Activated naive CD8-positive, alpha-beta T cell treated with anti-CD3 and anti-CD28 coated beads for 36 hours (primary cell): ENCODE measurements around the gene LCAT. TPM values are rescaled to one million over a fixed set of nuclear protein-coding genes. Genes with fewer than 3 reads are reported as not detected.
A peak's percentile ranks its signal among the peaks of the same experiment; 100 is the strongest.
"Not testable (repeated sequence)": the region's sequence is repeated elsewhere in the genome, so short reads cannot be mapped to it uniquely, and the experiment has no call there.

Experiments used
- DNase-seq: peaks from one replicate; pipeline ENCODE4 v3.0.0; 2021
- H3K27ac Mint-ChIP-seq: one replicate; pipeline ENCODE4 v1.8.0; 2022; ENCODE audit warnings: mild to moderate bottlenecking, moderate library complexity, mixed read lengths
- H3K27me3 Mint-ChIP-seq: one replicate; pipeline ENCODE4 v1.8.0; 2022; ENCODE audit warnings: mild to moderate bottlenecking, mixed read lengths
- H3K36me3 Mint-ChIP-seq: one replicate; pipeline ENCODE4 v1.8.0; 2021; ENCODE audit warnings: mild to moderate bottlenecking, mixed read lengths
- H3K4me1 Mint-ChIP-seq: one replicate; pipeline ENCODE4 v1.8.0; 2021; ENCODE audit warnings: mixed read lengths
- H3K4me3 Mint-ChIP-seq: one replicate; pipeline ENCODE4 v1.8.0; 2022; ENCODE audit warnings: mild to moderate bottlenecking, moderate library complexity, mixed read lengths
- H3K9me3 Mint-ChIP-seq: one replicate; pipeline ENCODE4 v1.8.0; 2022; ENCODE audit warnings: mixed read lengths
- total RNA-seq, 2 experiments: library from RNA; stranded (reverse); gene quantifications; one replicate each; pipeline ENCODE4 v1.2.3, GENCODE V29; 2021

LCAT gene
- total RNA-seq, 2 experiments from 2014 or later: 11.3 to 11.4 TPM

DNA sequence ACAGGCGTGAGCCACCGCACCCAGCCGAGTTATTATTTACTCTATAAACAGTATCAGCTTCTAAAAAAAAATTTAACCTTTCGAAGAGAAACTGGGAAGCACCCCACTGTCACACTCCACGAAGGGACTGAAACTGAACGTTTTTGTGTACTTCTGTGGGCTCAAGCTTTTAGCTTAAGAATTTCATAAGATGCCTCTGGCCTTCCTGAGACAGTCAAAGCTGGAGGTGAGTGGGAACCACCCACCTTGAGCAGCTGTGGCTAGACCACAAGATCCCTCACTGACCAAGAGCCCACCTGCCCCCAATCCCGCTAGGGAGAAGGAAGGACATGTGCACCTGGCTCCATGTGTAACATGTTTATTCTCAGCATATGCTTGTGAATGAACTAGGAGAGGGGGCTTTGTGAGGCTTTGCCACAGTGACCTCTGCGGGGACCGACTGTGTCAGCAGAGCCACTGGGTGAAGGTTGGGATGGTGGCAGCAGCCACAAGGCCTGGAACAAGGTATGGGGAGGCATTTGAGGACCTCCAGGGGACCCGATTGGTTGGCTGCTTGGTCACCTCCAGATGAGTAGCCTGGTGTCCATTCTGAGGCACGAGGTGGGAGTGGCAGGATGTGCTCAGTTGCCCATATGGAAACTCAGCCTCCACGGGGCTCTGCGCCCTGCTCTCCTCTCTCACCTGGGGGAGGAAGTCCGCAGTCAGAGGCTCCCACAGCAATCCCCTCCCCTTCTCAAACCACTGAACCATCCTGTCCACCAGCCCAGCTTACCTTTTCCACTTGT lies 31.6 kb upstream of the LCAT start:
- H3K4me3 Mint-ChIP-seq: no peak overlapping the region
- H3K27ac Mint-ChIP-seq: no peak overlapping the region
- peaks cover 1% of the 10 kb centered on the region for H3K27me3 Mint-ChIP-seq
- H3K36me3 Mint-ChIP-seq: no peaks in the 10 kb centered on the region
- H3K4me1 Mint-ChIP-seq: peaks cover 5% of the 10 kb centered on the region
- H3K9me3 Mint-ChIP-seq: no peaks in the 10 kb centered on the region
- DNase-seq: no peak

DNA sequence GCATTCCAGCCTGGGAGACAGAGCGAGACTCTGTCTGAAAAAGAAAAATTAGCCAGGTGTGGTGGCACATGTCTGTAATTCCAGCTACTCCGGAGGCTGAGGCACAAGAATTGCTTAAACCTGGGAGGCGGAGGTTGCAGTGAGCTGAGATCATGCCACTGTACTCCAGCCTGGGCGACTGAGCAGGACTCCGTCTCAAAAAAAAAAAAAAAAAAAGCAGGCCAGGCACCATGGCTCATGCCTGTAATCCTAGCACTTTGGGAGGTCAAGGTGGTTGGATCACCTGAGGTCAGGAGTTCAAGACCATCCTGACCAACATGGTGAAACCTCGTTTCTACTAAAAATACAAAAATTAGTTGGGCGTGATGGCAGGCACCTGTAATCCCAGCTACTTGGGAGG lies 28.4 kb upstream of the LCAT start:
- H3K36me3 Mint-ChIP-seq, H3K27ac Mint-ChIP-seq, DNase-seq, H3K27me3 Mint-ChIP-seq, H3K4me3 Mint-ChIP-seq, H3K9me3 Mint-ChIP-seq: not testable (repeated sequence)
- peaks cover 11% of the 10 kb centered on the region for H3K4me1 Mint-ChIP-seq

DNA sequence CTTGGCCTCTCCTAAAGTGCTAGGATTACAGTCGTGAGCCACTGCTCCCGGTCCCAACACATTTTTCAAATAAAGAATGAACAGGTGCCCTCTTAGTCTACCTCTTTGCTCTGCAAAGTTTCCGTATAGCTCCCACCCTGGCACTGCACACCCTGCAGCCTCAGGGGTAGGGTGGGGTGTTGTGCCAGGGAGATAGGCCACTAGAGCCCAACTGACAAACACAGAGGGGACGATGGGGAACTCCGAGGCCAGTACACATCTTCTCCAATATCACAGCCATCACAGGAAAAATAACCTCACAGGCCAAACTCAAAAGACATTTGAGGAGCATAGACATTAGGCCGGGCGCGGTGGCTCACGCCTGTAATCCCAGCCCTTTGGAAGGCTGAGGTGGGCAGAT lies 27.2 kb upstream of the LCAT start:
- Mint-ChIP-seq H3K36me3 (no peaks in the 10 kb centered on the region), H3K4me1 (peaks cover 17% of the 10 kb centered on the region), H3K4me3 (no peak overlapping the region), H3K9me3 (no peaks in the 10 kb centered on the region), H3K27me3 (no peaks in the 10 kb centered on the region), H3K27ac (no peak overlapping the region)
- no peak for DNase-seq

DNA sequence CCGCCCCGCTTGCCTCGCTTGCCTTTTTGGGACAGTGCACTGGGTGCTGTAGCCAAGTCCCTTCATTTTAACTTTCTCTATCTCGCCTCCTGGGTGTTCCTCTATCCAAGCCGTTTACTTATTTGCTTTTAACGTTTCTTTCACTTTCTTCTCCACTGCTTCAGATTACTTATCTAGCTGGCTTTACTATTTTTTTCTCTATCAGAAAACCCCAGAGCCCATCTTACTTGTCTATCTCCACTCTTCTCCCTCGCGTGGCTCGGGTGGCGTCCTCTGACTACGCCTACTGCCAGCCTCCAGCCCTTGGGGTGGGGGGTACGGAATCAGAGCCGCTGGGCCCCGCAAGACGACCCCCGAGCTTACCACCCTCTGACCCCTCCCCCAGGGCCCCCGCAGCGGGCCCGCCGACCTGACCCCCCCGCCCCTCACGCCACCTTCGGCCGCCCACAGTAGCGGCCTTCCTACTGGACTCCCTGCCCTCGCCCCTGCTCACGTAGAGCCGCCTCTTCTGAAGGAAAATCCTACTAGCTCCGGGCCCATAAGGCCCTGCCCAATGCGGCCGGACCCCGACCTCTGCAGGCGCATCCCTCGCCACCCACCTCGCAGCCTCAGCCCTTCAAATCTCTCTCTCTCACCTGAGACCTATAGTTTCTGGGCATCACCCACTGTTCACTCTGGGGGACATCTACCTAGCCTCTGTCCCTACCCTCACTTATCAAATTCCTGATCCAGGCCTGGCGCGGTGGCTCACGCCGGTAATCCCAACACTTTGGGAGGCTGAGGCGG lies 25.5 kb upstream of the LCAT start:
- Mint-ChIP-seq H3K9me3 (no peaks in the 10 kb centered on the region), H3K4me3 (peak overlapping the region; percentile 99), H3K36me3 (no peaks in the 10 kb centered on the region), H3K27me3 (no peaks in the 10 kb centered on the region), H3K4me1 (peaks cover 16% of the 10 kb centered on the region), H3K27ac (peak overlapping the region; percentile 87)
- DNase-seq: no peak

DNA sequence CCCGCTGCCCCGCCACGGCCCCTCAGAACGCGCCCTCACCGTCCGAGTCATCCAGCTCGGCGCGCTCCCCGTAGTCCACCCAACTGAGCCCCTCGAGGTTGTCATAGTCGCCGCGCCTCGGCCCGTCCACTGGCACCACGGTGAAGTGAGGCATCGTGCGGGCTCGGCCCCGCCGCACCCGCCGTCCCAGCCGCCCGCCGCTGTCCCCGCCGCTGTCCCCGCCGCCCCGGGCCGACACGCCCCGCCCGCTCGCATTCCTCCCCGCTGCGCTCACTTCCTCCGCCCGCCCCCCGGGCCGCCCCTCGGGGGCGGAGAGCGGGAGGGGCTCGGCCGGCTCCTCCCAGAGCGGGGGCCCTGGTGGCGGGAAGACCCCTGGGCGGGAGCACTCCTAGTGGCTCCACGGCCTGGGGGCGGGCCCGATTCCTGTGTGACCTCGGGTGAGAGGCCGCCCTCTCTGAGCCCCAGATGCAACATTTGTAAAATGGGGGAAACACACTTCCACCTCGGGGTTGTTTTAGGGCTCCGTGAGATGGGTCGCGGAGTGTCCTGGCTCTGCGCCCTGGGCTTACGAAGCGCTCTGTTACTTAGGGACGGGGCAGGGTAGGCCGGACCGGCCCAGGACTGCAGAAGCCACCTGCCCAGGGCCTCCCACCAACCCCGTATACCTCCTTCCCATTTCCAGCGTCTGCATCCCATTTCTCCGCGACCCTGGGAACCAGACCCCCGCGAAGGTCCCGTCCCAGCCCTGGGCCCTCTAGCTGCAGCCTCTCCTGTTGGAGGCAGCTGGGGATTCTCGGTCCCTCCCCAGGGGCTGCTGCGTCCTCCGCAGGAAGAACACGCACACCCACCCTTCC lies 24.7 kb upstream of the LCAT start, which contains the start of gene SLC12A4:
SLC12A4 (minus strand) TSS at position 238 of the 854 bp plus-strand sequence; CDS start at position 154, 84 bp downstream.
- peak; percentile 98 for DNase-seq
- peaks cover 2% of the 10 kb centered on the region for H3K36me3 Mint-ChIP-seq

DNA sequence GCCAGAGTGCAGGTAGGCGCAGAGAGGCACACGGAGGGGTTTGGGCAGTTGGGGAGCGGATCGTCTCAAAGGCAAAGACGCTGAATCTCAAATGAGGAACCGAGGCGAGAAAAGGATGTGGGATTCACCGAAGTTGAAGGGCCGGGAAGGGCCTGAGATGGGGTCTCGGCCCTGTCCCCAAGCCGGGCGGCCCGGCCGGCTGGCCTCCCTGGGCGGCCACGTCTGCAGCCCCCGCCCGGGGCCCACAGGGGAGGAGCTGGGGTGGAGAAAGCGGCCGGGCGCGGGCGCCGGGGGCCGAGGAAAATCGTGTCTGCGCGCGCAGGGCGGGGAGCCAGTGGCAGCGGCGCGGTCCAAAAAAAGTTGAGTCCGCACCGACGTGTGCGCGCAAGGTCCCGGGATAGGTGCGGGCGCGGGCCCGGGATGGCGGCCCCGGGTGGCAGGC lies 24.1 kb upstream of the LCAT start:
- peak overlapping the region; percentile 93 for H3K27ac Mint-ChIP-seq
- peaks cover 16% of the 10 kb centered on the region for H3K4me1 Mint-ChIP-seq
- no peaks in the 10 kb centered on the region for H3K27me3 Mint-ChIP-seq
- H3K36me3 Mint-ChIP-seq: peaks cover 2% of the 10 kb centered on the region
- H3K9me3 Mint-ChIP-seq: no peaks in the 10 kb centered on the region
- peak overlapping the region; percentile 99 for H3K4me3 Mint-ChIP-seq
- DNase-seq: peak; percentile 51

More for the DNA sequence above, 24.7 kb upstream of the LCAT start, which contains the start of gene SLC12A4:
- H3K27me3 Mint-ChIP-seq: no peaks in the 10 kb centered on the region
- H3K4me3 Mint-ChIP-seq: peak within 1 kb of the TSS; percentile 99
- H3K27ac Mint-ChIP-seq: peak within 1 kb of the TSS; percentile 93
- H3K9me3 Mint-ChIP-seq: no peaks in the 10 kb centered on the region
- peaks cover 16% of the 10 kb centered on the region for H3K4me1 Mint-ChIP-seq

DNA sequence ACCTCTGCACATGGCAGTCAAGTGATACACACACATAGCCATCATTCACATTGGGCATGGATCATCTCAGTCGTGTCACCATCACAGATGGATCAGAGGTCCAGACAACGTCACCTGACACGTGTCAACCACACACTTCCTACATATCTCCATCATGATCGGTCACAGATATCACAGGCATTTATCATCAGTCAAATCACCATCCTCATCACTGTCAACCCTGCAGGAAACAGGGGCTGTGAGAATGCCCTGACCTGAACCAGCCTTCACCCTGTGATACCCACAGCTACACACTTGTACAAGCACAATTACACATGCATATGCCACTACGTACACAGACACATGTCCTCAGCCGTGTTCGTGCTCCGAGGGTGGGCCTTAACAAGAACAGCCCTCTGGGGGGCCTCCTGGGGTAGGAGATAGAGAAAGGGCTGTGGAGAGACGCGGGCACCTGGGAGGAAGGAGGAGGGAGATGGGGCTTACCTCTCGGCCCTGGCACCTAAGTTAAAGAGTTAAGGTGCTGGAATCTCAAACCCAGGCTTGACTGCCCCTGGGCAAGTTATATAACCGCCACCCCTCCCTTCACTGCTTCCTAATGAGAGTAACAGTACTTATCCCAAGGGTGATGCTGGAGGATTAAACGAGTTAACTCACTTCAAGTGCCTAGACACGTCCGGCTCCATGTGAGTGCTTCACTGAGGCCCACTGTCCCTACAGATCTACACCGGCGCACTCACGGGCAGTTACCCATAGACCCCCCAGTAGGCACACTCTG lies 23.4 kb upstream of the LCAT start:
- DNase-seq: peak; percentile 44
- Mint-ChIP-seq H3K36me3 (peaks cover 2% of the 10 kb centered on the region), H3K4me3 (peak overlapping the region; percentile 99), H3K4me1 (peaks cover 16% of the 10 kb centered on the region), H3K9me3 (no peaks in the 10 kb centered on the region), H3K27ac (peak overlapping the region; percentile 93), H3K27me3 (no peaks in the 10 kb centered on the region)

DNA sequence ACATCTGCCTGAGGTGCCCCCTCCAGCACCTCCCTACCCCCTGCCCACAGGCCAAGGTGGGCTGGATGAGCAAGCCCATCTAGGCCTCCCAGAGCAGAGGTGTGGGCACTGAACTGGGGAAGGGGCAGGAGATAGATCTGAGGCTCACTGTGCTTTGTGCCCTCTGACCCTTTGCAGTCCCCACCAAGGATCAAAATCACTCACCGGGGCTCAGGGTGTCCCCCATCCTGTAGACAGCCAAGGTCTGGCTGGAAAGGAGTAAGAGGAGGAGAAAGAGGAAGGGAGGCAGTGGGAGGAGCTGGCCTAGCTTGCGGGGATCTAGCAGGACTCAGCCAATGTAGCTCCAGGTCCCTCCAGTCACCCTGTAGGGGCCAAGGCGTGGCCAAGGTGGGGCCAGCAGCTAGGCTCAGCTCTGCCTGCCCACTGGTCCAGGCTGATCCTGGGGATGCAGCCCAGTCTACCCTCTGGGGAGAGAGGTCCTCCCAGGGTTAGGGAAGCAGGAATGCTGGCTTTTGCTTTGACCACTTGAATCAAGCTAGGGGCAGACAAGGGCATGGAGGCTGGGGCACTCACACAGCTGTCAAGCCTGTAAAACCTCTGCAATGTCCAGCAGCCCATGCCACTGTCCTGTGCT lies 22.7 kb upstream of the LCAT start:
- no peak for DNase-seq
- H3K27ac Mint-ChIP-seq: peak overlapping the region; percentile 93
- H3K4me1 Mint-ChIP-seq: peaks cover 16% of the 10 kb centered on the region
- no peaks in the 10 kb centered on the region for H3K27me3 Mint-ChIP-seq
- H3K9me3 Mint-ChIP-seq: no peaks in the 10 kb centered on the region
- peaks cover 5% of the 10 kb centered on the region for H3K36me3 Mint-ChIP-seq
- H3K4me3 Mint-ChIP-seq: peak overlapping the region; percentile 99

DNA sequence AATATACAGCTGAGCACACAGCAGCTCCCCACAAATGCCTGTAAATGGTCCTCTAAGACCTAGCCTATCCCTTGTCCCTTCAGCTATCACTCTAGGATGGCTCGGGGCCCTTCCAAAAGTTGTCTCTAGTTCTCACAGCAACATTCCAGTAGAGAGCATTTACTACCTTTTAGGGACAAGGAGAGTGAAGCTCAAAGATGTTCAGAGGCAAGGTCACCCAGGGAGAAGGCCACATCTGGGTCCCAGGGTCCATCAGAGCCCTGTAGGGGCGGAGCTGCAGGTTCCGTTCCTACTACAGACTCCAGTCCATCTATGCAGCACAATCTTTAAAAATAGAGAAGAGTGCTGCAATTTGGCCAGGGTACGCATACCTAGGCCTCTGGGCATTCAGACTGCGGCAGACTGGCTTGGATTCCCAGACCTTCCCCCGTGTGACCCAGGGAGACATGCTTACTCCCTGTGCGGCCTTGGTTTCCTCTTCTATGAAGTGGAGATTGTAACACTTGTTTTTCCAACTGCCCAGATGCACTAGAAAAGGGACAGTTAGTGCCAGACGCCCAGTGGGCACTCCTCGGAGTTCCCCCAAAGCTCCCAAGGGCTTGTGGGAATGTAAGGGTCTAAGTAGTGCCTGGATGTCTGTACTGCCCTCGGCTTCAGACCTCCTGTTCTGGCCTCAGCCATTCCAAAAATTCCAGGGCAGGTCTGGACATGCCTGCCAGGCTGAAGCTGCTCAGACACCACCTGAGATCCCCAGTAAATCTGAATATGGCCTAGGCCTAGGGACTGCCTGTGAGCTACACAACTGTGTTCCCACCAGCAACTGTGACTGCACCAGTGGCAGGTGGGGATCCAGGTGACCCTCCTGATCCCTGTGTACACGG lies 22.0 kb upstream of the LCAT start:
- Mint-ChIP-seq H3K4me1 (peaks cover 16% of the 10 kb centered on the region), H3K4me3 (no peak overlapping the region), H3K36me3 (peaks cover 5% of the 10 kb centered on the region), H3K9me3 (no peaks in the 10 kb centered on the region), H3K27ac (no peak overlapping the region), H3K27me3 (no peaks in the 10 kb centered on the region)
- no peak for DNase-seq

DNA sequence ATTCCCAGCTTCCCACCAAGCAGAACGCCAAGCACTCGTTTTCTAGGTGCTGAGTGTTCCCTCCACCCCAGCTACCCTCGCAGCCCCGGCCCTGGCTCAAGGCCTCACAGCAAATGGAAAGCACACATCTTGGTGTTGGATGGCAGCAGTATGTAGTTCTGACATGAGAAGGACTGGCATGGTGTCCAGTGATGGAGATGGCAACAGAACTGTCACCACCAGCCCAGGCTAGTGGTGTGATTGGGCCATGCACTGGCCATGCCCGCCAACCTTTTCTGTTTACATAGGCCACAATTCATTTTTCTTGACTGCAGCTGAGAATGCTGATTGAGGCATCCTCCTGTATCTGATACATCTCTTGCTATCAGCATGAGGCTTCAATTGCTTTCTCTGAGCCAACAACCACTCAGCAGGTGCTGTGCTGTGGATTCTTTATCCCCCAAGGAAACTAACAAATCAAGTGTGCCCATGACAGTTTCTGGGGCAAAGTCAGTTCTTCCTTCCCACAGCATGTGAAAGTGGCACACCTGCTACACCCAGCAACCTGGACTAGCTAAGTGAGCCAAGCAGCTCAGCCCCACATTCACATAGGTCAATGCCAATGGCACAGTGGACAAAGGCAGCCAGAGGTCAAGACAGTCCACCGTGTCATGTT lies 20.7 kb upstream of the LCAT start:
- Mint-ChIP-seq H3K36me3 (peaks cover 5% of the 10 kb centered on the region), H3K4me3 (no peak overlapping the region), H3K27me3 (no peaks in the 10 kb centered on the region), H3K9me3 (no peaks in the 10 kb centered on the region), H3K4me1 (peaks cover 14% of the 10 kb centered on the region), H3K27ac (no peak overlapping the region)
- no peak for DNase-seq

DNA sequence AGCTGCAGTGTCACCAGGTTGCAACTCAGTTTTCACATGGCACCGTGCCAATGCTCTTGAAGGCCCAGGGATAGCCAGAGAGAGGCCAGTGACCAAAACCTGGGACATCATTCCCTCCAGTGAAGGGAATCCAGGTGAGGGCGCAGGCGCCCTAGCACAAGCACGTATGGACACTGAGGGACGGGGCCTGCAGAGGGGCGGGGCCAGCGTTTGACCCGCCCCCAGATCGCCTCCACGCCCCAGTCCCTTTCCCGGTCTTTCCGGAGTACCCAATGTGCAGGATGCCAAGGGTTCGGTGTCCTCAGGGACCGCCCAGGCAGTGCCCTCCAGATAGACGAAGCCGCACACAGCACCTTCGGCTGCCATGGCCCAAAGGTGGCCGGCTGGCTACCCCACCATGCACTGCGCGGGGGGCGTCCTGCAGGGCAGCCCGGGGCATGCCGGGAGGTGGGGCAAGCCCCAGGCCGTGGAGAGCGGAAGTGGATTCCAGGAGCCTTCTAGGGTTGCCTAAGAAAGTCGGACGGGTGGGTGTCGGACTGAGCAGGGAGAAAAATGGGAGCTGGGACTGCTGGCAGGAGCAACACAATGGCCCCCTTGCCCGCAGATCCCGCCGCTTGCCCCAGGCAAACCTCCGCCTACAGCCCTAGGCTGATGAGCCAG lies 19.9 kb upstream of the LCAT start:
- Mint-ChIP-seq H3K27me3 (no peaks in the 10 kb centered on the region), H3K36me3 (peaks cover 5% of the 10 kb centered on the region), H3K27ac (no peak overlapping the region), H3K4me3 (no peak overlapping the region), H3K4me1 (peaks cover 10% of the 10 kb centered on the region), H3K9me3 (no peaks in the 10 kb centered on the region)
- DNase-seq: no peak

DNA sequence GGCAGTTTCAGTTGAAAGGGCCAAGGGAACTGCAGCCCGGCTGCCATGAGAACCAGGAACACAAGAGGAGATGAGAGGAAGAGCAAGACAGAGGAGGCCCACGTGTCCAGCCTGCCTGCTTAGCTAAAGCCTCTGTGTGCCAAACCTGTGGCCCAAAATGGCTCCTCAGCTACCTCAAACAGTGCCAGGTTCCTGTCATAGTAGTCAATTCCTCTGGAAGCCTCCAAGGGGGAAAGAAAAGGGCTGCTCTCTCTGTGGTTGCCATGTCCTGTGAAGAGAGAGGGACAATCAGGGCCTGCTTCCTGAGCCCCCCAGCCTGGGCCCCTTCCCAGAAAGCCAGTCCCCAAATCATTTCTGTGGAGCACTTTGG lies 19.4 kb upstream of the LCAT start:
- Mint-ChIP-seq H3K9me3 (no peaks in the 10 kb centered on the region), H3K4me3 (no peak overlapping the region), H3K27ac (no peak overlapping the region), H3K36me3 (peaks cover 5% of the 10 kb centered on the region), H3K4me1 (peaks cover 10% of the 10 kb centered on the region), H3K27me3 (no peaks in the 10 kb centered on the region)
- no peak for DNase-seq
